HG03025 (cell line): ENCODE measurements around the gene CKMT1A.
"Not testable (repeated sequence)": the region's sequence is repeated elsewhere in the genome, so short reads cannot be mapped to it uniquely, and the experiment has no call there.

Source experiments
- ATAC-seq: cut with Tn5 transposase; IDR thresholded peaks from one replicate; pipeline ENCODE4 v1.9.1; 2021; ENCODE audit warnings: mild to moderate bottlenecking, moderate library complexity; ENCODE audit not compliant: unreplicated experiment, low FRiP score

Gene CKMT1A

DNA sequence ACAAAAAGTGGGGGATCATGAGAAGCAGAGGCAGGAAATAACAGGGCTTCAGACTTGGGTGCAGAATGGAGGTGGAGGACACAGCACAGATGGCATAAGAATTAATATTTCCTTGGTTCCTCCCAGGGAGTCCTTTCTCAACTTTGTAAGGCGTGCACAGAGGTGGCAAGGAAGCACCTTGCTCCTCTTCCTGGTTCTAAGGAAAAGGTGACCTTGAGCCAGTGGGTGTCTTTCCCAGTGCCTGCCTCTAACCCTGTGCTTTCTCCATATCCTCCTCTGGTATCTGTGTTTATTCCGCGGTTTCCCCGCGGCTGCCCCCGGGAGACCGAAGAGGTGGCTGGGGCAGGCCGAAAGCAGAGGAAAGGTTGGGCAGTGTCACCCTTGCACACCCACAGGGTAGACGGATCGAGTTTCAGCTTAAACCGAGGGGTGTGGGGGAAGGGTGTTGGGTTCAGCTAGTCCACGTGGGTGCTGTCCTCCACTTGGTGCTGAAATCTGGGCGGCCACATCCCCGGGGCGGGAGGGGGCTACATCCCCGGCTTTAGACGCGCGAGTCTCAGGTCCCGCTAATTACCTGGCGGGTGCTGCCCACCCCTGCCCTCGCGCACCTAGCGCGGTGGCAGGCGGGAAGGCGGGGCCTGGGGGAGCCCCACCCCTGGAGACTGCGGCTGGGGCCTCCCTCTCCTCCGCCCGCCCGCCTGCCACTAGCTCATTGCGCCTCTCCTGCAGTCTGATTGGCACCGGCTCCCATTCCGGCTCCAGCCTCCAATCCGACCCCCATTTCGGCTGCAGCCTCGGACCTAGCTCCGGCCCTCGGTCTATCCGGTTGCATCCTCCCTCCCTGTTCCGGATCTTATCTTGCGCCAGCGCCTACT, at the start of gene CKMT1A:
Gene CKMT1A (plus strand): TSS at position 712 of the 875 bp plus-strand sequence. CDS start 192 bp downstream, outside the sequence.
- ATAC-seq: not testable (repeated sequence)

DNA sequence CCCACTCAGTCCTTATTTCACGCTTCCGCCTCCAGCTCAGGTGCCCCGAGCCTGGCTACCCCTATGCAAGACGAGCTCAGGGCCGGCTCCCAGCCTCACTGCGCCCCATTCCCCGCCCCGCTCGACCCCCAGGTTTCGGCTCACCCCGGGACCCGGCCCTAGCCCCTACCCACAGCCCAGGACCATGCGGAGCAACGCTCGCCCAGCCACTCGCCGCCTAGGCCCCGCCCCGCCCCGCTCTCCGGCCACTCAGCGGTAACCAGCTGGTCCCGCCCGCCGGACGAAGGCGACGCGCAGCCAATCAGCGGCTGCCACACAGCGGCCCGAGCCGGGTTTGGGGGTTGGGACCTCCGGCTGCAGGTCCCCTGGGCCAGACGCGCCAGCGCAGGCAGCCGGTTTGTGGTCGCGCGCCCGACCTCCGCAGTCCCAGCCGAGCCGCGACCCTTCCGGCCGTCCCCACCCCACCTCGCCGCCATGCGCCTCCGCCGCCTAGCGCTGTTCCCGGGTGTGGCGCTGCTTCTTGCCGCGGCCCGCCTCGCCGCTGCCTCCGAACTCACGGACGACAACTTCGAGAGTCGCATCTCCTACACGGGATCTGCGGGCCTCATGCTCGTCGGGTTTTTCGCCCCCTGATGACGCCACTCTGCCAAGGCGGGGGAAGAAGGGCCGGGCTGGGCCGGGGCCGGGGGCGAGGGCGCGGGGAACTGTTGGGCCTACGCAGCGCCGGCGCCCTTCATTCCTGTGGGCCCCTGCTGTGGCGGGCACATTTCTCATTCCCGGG, 44.8 kb upstream of the CKMT1A start, which contains the start of gene CATSPER2:
Gene CATSPER2 (minus strand): TSS at position 196 of the 781 bp plus-strand sequence. CDS start 783 bp downstream, outside the sequence.
- no peak for ATAC-seq

DNA sequence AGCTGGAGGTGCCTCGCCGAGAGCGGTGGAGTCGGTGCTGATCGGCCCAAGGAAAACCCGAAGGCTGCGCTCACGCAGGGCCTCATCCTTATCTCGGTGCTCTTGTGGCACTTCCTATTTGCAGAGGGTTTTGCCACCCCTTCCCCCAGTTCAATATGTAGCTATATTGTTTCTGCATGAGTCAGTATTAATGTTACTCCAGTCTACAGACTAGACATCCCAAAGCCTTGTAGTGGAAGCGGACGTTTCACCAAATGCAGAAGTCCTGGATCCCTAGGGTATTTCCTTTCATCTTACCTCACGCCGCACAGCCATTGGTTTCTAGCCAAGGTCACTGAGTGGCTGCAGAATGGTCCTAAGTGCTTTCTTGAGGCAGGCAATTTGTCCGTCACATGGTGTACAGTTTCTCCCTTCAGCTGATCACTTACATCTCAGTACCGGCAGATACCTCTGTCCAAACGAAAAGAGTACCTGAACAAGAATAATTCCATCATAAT, 44.2 kb upstream of the CKMT1A start:
- not testable (repeated sequence) for ATAC-seq

DNA sequence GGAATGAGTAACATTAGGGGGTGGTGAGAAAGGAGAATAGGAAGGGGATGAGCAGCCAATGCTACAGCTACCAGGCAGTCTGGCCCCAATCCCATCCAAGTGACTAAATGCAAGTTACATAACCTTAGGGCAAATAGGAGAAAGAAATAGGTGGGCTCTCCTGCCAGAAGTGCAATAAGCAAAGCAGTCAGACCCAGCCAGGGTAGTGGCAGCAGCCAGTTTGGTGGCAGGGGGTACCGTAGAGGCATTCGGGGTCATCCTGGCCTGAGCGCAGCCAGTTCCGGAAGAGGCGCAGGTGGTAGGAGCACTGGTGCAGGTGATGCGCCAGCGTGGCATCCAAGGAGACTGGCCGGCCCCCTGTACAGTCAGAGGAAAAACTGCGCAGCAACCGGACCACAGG, 33.9 kb upstream of the CKMT1A start:
- ATAC-seq: not testable (repeated sequence)

DNA sequence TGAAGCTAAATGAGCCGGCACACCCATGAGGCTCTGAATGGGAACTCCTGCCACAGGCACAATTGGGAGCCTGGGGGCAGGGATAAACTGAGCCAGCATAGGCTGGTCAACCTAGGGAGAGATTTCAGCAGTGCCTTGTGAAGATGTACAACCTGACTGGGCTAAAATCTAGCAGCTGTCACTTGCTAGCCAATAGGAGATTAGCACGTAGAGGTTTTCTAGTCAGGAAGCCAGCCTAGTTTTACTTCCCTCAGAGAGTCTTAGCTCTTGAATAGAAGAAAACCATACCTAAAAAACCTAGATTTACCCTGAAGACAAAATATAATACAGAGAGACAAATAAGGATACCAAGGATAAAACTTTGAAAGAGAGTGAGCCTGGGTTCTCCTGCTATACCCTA, 31.4 kb upstream of the CKMT1A start:
- ATAC-seq: not testable (repeated sequence)

DNA sequence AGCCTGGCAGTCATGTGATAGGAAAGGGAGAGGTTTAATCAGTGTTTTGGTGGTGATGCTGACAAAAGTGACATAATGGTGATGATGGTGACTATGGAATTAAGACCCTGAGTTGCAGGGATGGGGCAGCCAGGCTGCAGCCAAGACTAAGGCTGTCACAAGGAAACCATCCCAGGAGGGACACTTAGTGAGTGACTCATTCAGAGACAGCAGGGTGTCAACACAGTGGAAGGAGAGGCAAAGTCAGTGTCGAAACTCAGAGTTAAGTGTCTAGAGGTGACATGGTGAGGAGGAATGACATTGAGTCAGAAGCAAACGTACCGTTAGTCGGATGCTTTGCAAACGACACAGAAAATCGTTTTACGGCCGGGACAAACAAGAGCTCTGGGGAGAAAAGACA, 30.3 kb upstream of the CKMT1A start:
- not testable (repeated sequence) for ATAC-seq

DNA sequence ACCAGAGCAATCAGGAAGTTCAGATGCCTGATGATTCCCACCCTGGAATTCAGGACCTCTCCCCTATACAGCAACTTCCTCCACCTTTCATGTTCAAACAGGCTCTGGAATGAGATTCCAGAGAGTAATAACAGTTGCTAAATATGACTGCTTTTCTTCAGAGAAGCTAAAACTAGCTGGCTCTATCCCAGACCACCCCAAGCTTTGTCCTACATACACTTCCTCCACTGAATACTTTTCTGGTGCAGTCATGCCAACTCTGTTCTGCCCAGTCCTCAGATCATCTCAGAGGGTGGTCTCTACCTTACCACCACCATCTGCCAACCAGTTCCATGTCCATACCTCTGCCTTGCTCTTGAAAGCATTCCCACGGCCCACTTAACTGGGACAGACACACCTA, 27.5 kb upstream of the CKMT1A start:
- ATAC-seq: not testable (repeated sequence)

DNA sequence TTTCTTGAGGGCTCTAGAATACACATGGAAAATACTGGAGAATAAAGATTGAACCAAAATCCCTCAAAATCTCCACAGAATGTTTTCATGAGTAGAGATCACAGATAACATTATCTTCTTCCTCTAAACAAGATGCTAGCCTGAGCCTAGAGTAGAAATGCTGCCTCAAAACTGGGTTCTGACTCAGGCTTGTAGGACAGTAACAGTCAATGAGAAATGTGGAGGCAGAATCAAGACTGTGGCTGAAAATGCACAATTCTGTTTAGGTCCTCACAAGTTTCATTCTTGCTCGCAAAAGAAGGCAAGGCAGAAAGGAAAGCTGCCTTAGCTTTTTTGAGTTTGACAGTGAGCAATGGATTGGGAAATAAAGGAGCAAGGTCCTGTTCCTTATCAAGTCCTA, 19.5 kb upstream of the CKMT1A start:
- not testable (repeated sequence) for ATAC-seq

DNA sequence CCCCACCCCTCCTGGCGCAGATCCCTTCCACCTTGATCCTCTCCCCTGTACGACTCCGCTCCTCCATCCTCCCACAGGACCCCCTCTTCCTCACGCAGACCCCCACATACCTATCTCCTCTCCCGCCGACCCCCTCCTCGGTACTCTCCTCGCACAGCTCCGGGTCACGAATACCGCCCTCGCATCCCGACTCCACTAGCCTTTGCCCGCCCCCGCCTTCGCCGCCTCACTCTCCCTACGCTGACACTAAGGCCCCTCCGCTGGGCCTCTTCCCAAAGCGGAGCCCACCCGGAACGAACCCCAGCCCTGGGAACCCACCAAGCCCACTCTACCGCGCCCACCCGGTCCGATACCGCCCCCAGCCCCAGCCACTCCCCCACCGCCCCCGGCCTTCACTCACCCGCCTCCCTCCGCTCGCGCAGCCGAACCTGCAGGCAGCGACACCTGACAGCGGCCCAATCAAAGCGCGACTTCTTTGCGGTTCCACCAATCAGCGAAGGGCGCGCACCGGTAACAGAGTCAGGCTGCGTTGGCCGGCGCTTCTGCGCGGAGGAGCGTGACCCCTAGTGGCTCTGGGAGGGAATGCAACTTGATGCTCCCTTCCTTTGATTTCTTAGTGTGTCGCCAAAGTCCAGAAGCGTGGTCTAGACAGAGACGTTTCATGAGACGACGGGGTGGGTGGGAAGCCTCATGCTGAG, 3.9 kb upstream of the CKMT1A start:
- peak; percentile 80 for ATAC-seq

DNA sequence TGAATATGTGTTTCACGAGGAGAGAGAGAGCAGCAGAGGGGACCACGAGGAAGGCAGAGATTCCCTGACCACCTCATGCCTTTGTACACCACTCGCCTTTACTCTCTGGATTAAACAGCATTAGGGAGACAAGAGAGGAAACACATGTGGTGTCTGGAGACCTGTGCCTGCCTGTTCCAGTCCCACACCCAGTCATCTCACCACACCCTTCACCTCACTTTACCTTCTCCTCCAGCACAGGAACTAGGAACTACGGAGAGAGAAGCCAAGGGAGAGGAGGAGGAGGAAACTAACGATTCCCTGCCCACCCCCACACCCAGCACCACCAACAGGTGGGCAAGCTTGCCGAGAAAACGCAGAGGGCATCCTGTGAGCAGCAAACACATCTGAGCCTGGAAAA, 980 bp upstream of the CKMT1A start:
- ATAC-seq: not testable (repeated sequence)

DNA sequence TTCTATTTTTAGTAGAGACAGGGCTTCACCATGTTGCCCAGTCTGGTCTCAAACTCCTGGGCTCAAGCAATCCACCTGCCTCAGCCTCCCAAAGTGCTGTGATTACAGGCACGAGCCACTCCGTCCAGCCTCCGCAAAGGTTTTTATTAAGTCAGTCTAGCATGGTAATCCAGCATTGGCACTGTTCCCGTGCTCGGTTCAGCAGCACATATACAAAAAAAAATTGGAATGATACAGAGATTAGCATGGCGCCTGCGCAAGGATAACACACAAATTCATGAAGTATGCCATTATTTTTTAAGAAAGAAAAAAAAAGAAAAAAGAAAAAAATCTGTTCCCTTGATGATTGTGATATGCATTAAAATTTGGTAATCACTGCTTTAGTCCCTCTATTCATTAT, 8.5 kb downstream of the CKMT1A start:
- ATAC-seq: no peak

DNA sequence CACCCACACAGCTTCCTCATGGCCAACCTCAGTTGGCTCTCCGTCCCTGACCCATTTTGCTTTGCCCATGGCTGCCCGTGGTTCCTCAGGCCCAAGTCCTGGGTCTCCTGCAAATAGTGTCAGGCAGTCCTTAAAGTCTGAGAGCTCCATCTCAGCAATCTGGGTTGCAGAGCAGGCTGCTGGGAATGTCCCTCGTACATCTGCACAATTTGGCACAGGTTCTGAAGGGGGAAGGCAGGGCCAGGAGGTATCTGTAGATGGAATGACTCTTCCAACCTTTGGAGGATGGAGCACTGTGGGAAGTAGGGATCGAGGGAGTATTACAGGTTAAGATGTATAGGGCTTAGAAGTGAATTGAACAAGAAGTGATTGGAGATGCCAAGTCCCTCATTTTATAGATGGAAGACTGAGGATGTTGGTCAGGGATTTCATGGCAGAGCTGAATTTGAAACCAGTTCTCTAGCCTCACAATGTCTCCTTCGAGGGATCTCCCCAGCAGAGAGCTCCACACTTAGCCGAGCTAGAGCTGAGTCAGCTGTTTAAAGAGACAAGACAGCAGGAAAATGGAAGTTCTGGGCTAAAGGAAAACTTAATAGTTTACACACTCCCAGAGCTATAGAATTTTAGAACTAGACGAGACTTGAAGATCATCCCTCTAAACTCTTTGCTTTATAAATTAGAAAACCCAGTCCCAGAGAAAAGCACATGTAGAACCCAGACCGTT, 9.2 kb downstream of the CKMT1A start:
- ATAC-seq: no peak

DNA sequence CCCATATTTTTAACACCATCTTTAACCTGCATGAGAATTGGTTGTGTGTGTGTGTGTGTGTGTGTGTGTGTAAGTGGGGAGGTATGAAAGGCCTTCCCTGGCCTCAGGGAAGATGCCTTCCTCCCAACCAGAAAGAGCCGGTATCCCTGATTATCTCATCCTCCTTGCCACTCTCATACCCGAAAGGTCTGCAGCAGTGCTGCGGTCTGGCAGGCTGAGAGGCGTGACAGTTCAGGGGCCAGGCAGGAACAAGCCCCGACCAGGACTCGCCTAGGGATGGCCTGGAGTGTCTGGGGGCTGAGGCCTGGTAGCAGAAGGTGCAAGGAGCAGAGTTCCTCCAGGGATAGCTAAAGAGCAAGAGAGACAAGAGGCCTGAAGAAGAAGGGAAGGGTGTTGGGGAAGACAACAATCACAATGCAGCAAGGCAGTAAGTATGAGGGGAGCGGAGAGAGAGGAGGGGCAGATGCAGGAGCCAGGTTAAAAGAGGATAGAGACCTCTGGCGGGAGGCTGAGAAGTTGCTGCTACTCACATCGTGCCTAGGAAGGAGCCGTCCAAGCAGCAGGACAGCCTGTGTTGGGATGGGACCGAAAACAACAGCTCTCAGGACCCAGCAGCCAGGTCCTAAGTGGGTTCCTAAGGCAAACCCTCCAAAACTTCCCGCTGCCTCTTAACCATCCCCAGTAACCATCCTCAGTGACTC, 16.9 kb downstream of the CKMT1A start:
- not testable (repeated sequence) for ATAC-seq

DNA sequence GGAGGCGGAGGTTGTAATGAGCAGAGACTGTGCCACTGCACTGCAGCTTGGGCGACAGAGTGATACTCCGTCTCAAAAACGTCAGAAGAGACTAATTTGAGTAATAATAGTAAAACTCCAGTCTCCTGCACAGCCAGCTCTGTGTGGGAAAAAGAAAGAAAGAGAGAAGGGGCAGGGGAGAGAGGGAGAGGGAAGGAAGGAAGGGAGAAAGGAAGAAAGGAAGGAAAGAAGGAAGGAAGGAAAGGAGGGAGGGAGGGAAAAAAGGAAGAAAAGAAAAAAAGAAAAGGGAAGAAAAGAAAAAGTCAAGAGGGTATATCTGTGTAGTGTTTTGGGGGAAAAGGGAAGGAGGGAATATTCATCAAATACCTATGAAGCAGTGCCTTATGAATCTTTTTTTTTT, 29.5 kb downstream of the CKMT1A start:
- no peak for ATAC-seq

DNA sequence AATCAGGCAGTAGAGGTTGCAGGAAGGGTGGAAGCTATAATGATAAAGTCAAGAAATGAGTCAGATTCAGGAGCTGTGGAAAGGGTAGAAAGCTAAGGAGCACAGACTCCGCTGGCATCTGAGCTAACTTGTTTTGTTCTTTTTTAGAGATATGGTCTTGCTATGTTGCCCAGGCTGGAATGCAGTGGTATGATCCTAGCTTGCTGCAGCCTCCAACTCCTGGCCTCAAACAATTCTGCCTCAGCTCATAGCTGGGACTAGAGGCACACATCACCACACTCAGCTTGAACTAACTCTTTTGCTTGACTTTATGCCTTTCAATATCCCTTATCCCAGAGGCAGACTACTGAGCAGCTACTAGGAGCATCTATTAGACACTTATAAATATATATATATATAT, 32.6 kb downstream of the CKMT1A start:
- ATAC-seq: not testable (repeated sequence)

DNA sequence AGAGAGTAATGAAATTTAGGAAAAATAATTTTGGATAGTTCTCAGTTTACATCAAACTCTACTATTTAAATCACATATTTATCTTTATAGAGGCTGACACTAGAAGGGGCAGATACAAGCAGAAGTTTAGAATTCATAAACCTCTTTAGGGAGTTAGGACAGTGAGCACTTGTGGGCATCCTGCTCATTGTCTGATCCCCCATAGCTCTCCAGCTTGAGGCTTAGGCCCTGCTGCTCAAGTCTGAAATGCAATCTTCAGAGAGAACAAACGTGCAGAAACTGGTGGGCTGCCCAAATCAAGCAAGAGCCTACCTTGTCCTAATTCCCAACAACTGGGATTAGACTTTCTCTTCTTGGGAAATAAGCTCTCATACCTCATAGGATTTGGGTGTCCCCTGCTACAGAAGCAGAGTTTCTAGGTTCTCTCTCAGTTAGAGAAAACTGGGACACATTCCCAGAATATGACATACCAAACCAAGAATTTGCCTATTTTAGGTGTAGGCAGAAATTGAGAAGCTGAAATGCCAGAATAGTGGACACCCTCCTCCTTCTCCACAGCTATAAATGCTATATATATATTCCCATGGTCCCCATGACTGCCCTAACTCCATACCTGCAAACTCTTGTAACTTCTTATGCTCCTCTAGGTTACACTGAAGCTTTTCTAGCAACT, 34.5 kb downstream of the CKMT1A start:
- ATAC-seq: not testable (repeated sequence)

DNA sequence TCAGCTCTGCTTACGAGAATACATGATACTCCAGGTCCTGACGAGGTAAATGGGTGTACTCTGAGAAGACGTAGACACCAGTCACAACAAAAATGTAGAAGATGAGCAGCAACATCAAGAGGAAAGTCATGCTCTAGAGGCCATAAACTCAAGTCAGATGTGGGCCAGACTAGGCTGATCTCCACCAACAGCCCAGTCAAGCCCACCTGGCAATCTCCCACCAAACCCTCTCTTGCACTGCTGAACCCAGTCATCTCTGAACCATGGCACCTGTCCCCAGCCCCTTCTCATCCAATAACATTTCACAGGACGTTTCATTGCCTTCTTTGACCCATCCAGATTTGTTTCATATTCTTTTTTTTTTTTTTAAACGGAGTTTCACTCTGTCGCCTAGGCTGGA, 41.8 kb downstream of the CKMT1A start:
- no peak for ATAC-seq

DNA sequence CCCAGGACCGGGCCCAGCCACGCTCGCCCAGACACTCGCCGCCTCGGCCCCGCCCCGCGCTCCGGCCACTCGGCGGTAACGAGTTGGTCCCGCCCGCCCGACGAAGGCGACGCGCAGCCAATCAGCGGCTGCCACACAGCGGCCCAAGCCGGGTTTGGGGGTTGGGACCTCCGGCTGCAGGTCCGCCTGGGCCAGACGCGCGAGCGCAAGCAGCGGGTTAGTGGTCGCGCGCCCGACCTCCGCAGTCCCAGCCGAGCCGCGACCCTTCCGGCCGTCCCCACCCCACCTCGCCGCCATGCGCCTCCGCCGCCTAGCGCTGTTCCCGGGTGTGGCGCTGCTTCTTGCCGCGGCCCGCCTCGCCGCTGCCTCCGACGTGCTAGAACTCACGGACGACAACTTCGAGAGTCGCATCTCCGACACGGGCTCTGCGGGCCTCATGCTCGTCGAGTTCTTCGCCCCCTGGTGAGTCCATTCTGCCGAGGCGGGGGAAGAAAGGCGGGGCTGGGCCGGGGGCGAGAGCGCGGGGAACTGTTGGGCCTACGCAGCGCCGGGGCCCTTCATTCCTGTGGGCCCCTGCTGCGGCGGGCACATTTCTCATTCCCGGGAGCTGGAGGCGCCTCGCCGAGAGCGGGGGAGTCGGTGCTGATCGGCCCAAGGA, 52.7 kb downstream of the CKMT1A start, which contains the start of gene PDIA3:
Gene PDIA3 (plus strand): TSS at position 194 of the 658 bp plus-strand sequence. CDS start 102 bp downstream, at position 296.
- ATAC-seq: peak; percentile 61
